Coronary artery (tissue), 2 donors: ENCODE results near the gene PTCSC3.

ENCODE experiments used
- DNase-seq: peaks from one replicate; pipeline ENCODE4 v3.0.0-alpha.2; 2017; ENCODE audit warnings: low spot score
- H3K27ac ChIP-seq, 2 donors: fragments of 200-600 bp; sonication (generic); one replicate each; pipeline ENCODE4 v1.5.1; 2016 to 2019
- H3K4me3 ChIP-seq: fragments of 200-600 bp; sonication (generic); 2 replicates; pipeline ENCODE4 v1.5.1; 2016; ENCODE audit warnings: mild to moderate bottlenecking, moderate library complexity
- CTCF ChIP-seq: fragments of 200-600 bp; sonication (generic); IDR thresholded peaks from one replicate; pipeline ENCODE4 v1.5.1; 2019; ENCODE audit warnings: antibody characterized with exemption

Gene PTCSC3

GRCh38 chr14:36217732-36218131 lies 41.2 kb upstream of the PTCSC3 start:
- no peak overlapping the region for H3K27ac ChIP-seq
- TF ChIP-seq CTCF: no peak
- DNase-seq: no peak
- no peak overlapping the region for H3K4me3 ChIP-seq

- no peak for DNase-seq
- TF ChIP-seq CTCF: no peak
- H3K4me3 ChIP-seq: no peak overlapping the region
- no peak overlapping the region for H3K27ac ChIP-seq
Measured at GRCh38 chr14:36217027-36217426, 40.5 kb upstream of the PTCSC3 start.

GRCh38 chr14:36215217-36215598 lies 38.7 kb upstream of the PTCSC3 start:
- DNase-seq: no peak
- no peak for TF ChIP-seq CTCF
- no peak overlapping the region for H3K27ac ChIP-seq
- no peak overlapping the region for H3K4me3 ChIP-seq

- no peak overlapping the region for H3K4me3 ChIP-seq
- H3K27ac ChIP-seq: no peak overlapping the region
- no peak for TF ChIP-seq CTCF
- no peak for DNase-seq
Measured at GRCh38 chr14:36214476-36215216, 38.1 kb upstream of the PTCSC3 start.

GRCh38 chr14:36212987-36213386 lies 36.5 kb upstream of the PTCSC3 start:
- DNase-seq: no peak
- TF ChIP-seq CTCF: no peak
- Histone ChIP-seq H3K4me3 (no peak overlapping the region), H3K27ac (no peak overlapping the region)

- Histone ChIP-seq H3K4me3 (no peak overlapping the region), H3K27ac (no peak overlapping the region)
- no peak for DNase-seq
- no peak for TF ChIP-seq CTCF
Measured at GRCh38 chr14:36212577-36212976, 36.1 kb upstream of the PTCSC3 start.

GRCh38 chr14:36208690-36209278 lies 32.3 kb upstream of the PTCSC3 start:
- no peak overlapping the region for H3K4me3 ChIP-seq
- H3K27ac ChIP-seq: no peak overlapping the region
- no peak for DNase-seq
- TF ChIP-seq CTCF: no peak
